ENCODE measurements around the gene MS4A4E.
"Not testable (repeated sequence)": the region's sequence is repeated elsewhere in the genome, so short reads cannot be mapped to it uniquely, and the experiment has no call there.

MS4A4E gene

DNA sequence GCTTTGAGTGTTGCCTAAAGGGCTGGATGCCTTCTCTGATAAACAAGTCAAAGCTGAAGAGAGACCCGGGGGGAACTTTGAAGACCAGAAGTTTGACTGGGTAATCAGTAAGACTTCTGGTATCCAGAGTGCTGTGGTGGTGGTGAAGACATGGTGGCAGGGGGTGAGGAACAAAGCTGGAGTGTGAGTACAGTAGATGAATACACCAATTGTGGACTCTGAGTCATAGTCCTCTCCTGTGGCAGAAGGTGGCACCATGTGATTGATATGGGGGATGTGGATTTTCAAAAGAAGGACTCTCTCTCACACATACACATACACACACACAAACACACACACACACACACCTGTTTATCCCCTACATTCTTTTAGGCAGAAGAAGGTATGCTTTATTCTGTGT is 72.4 kb downstream of the MS4A4E start:
- DNase-seq: no peak

DNA sequence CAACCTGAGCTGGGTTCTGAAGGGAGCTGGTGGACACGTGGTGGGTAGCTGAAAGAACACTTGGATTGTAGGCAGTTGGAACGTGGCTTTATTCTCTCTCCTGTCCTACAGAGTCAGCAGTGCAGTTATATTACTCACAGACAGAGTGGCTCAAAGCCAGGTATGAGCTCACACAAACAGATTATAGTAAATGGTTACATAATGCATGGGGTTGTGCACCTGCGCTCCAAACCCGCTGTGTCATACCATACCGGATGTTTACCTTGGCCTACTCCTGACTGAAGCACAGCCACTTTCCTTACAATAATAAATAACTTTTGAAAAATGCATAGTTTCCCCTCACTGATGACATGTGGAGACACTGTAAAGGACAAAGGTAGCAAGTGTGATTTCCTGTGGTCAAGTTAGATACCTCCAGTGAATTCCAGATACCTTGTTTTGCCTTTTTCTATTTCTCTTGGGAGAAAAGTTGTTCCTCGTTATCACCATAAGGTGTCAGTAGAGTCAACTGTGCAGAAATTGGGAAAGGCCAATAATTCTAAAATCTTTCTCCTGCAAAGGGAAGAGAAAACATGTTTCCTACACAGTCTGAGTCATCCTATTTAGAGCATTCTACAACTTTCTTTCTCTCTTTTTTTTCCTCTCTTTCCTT is 73.5 kb downstream of the MS4A4E start:
- no peak for DNase-seq

DNA sequence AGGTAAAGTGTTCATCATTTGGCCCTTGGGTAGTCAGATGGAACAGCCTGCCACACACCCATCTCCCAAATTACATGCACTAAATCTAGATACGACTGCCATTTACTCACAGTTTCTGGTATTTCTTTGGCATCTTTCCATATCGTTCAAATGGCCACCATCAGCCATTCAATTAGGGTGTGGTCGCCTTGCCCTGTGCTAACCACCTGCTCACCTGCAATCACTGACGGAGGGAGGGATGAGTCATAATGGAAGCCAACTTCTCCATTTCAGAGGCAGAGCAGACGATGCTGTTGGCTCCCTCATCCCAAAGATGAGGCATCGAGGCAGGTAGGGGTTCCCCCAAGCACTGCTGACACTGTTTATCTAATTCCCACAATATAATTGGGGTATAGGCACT is 74.6 kb downstream of the MS4A4E start:
- no peak for DNase-seq

DNA sequence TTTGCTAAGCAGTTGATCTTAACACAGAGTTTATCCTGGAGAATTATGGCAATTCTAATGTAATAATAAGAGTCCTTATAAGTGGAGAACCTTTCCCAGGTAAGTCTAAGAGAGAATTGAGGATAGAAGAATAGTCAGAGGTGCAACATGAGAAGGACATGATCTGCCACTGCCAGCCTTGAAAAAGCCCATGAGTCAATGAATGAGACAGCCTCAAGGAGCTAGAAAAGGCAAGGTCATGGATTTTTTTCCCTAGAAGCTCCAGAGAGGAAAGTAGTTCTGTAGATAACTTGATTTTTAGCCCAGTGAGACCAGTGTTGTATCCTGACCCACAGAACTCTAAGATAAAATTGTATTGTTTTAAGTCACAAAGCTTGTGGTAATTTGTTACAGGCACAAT is 77.0 kb downstream of the MS4A4E start:
- DNase-seq: no peak

DNA sequence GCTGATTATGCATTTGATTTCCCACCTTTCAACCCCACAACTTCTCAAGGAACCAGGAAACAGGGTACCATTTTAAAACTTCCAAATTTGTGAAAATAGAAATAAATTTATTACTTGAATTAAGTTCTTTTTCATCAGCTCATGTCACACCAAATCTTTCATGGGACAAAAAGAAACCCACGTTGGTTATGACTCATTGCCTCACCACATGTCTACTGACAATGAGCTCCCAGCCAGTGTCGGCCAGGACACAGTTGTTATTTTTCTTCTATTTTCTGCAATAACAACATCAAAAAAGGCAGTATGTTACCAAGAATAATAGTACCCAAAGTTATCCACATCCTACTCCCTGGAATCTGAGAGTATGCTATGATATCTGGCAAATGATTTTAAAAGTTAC is 77.4 kb downstream of the MS4A4E start:
- DNase-seq: no peak

GRCh38 chr11:60164550-60165075 is 78.3 kb downstream of the MS4A4E start:
- no peak for DNase-seq

DNA sequence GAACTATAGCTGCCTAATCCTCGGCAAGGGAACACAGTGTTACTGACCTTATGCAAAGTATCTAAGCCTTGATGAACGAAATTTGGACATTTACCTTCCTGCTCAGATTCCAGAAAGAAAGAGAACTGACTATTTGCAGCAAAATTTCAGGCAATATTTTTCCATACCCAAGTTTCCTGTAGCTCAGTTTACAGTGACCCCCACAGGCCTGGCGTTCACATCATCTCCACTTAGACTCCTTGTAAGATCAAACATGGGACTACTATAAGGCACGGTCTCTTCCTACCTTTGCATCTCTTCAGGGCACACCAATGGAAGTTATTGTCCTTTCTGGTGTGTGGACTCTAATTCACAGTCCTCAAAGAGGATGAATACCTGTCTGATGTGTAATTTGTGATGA is 81.2 kb downstream of the MS4A4E start:
- no peak for DNase-seq

- no peak for DNase-seq
Observed at GRCh38 chr11:60161107-60161506, 81.8 kb downstream of the MS4A4E start.

DNA sequence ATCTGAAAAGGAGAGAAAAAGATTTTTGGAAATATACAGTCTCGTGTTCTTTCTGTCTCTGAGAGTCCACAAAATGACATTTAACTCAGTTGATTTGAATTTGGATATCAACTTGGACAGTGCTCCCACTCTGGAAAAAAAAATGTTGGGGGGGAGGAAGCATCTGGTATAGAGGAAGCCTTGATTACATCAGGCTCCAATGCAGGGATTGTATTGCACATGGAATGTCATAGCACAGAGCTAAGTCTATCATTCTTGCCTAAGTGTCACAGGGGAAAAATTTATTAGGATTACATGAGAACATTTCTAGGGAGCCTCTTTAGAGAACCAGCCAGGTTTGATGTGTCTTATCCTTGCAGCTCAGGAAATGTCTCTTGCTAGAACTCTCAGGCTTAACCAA is 83.1 kb downstream of the MS4A4E start:
- no peak for DNase-seq

DNA sequence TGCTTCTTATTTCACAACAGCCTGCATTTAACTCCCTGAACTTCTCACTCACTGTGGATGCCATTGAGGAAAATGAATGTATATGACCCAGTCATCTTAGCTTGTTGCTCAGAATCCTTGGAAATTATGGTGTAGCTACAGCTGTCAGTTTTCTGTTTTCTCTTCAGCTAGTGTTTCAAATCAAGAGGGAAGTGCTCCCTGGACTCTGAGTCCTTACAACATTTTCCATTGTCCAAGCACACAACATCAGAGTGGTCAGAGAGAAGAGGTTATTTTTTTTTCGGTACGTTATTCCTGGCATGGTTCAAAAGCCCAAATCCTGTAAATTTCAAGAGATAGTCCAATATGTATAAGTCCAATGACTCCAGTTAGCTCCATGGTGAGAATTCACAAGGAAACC is 83.7 kb downstream of the MS4A4E start:
- DNase-seq: no peak

- DNase-seq: no peak
Observed at GRCh38 chr11:60158636-60159035, 84.3 kb downstream of the MS4A4E start.

DNA sequence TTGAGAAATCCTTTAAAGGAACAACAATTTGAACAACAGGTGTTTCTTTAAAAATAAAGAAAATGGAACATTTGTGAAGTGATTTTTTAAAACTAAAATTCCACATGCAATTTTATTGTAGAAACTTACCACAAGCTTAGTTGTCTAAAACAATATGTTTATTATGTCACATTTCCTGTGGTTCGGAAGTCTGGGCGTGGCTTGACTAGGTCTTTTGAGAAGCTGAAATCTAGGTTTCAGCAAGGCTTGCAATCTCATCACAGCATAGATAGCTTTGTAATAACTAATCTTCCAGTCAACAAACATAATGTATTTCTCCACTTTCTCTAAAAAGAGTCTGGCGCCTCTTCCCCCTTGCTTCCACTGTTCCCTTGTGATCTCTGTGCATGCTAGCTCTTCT is 87.0 kb downstream of the MS4A4E start:
- DNase-seq: no peak

- not testable (repeated sequence) for DNase-seq
Observed at GRCh38 chr11:60152727-60153126, 90.2 kb downstream of the MS4A4E start.

GRCh38 chr11:60150279-60150678 is 92.7 kb downstream of the MS4A4E start:
- no peak for DNase-seq

All from stimulated activated CD4-positive, alpha-beta T cell treated with anti-CD3 and anti-CD28 coated beads, Interleukin-2, amount 100 ng/mL, for 24 hours (primary cell).